Activated T-helper 17 cell treated with anti-CD3 and anti-CD28 coated beads, Interleukin-2, amount 50 U/mL, for 72 hours (primary cell): Measurements from ENCODE around the gene GDNF. TPM values are rescaled to one million over a fixed set of nuclear protein-coding genes. Genes with fewer than 3 reads are reported as not detected.

ENCODE experiments used
- ATAC-seq: fragments of 150-1000 bp; cut with Tn5 transposase; replicated peaks from 2 replicates; pipeline ENCODE4 v1.10.0; 2021; ENCODE audit warnings: mild to moderate bottlenecking, moderate library complexity
- H3K27ac Mint-ChIP-seq: one replicate; pipeline ENCODE4 v1.8.0; 2022; ENCODE audit warnings: mixed read lengths
- H3K27me3 Mint-ChIP-seq: one replicate; pipeline ENCODE4 v1.8.0; 2022; ENCODE audit warnings: mixed read lengths
- H3K36me3 Mint-ChIP-seq: one replicate; pipeline ENCODE4 v1.8.0; 2022; ENCODE audit warnings: low read depth, mild to moderate bottlenecking, mixed read lengths
- H3K4me1 Mint-ChIP-seq: one replicate; pipeline ENCODE4 v1.8.0; 2022; ENCODE audit warnings: mixed read lengths
- H3K4me3 Mint-ChIP-seq: one replicate; pipeline ENCODE4 v1.8.0; 2022; ENCODE audit warnings: mild to moderate bottlenecking, mixed read lengths
- H3K9me3 Mint-ChIP-seq: one replicate; pipeline ENCODE4 v1.8.0; 2022; ENCODE audit warnings: mixed read lengths
- total RNA-seq, 2 donors: library from RNA; stranded (reverse); gene quantifications; one replicate each; pipeline ENCODE4 v1.2.3, GENCODE V29; 2022

Gene GDNF
- total RNA-seq, 2 donors from 2014 or later = not detected

GRCh38 chr5:37838152-37838932 lies 1.5 kb downstream of the GDNF start:
- Mint-ChIP-seq H3K36me3 (no peaks in the 10 kb centered on the region), H3K27ac (no peak overlapping the region), H3K4me3 (peak overlapping the region; percentile 56), H3K27me3 (peaks cover 63% of the 10 kb centered on the region), H3K4me1 (peaks cover 5% of the 10 kb centered on the region), H3K9me3 (no peaks in the 10 kb centered on the region)
- ATAC-seq = no peak

DNA sequence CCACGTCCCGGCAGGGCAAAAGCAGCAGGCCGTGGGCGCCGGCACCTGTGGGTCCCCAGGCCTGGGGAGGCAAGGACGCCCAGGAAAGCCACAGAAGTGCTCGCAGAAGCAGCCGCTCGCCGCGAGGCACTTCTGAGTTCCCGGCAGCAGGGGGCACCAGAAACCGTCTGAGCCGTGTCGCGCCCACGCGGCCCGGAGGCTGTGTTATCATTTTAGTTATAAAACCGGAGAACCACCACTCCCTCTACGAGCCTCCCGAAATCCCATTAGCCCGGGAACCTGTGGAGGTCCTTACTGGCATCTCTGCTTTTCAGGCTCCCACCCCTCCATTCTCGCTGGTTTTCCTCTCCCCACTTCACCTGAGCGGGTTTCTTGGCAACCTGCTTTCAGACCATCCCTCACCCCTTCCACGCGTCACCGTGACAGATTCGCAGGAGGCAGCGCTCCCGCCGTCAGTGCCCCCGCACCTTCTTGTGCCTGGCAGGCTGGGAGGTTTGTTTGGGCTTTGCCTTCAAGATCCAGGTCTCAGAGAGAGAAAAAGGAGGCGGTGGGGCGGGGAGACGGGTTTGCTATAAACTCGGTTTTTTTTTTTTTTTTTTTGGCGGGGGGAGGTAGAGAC lies 2.3 kb downstream of the GDNF start:
- H3K4me3 Mint-ChIP-seq = peak overlapping the region; percentile 56
- no peaks in the 10 kb centered on the region for H3K9me3 Mint-ChIP-seq
- ATAC-seq = peak; percentile 66
- peaks cover 5% of the 10 kb centered on the region for H3K4me1 Mint-ChIP-seq
- no peak overlapping the region for H3K27ac Mint-ChIP-seq
- peaks cover 67% of the 10 kb centered on the region for H3K27me3 Mint-ChIP-seq
- no peaks in the 10 kb centered on the region for H3K36me3 Mint-ChIP-seq

GRCh38 chr5:37836592-37837413 lies 3.0 kb downstream of the GDNF start:
- peak; percentile 7 for ATAC-seq
- Mint-ChIP-seq H3K4me1 (peaks cover 5% of the 10 kb centered on the region), H3K9me3 (no peaks in the 10 kb centered on the region), H3K36me3 (no peaks in the 10 kb centered on the region), H3K27ac (no peak overlapping the region), H3K27me3 (peaks cover 64% of the 10 kb centered on the region), H3K4me3 (peak overlapping the region; percentile 56)

DNA sequence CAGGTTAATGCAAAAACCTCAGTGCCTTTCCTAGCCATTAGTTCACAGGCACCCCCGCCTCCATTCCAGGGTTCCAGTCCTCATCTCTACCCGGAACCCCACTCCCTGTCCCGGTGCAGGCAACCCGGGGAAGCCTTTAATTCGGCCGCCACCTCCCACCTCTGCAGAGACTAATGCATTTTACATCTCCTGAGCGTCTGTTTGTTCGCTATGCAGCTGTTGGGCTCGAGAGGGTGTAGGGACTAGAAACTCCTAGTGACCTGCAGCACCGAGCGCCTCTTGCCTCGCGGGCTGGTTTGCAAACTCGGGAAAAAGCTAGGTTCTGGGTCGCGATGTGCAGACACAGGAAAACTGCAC lies 3.6 kb downstream of the GDNF start:
- no peak for ATAC-seq
- H3K27ac Mint-ChIP-seq = no peak overlapping the region
- peaks cover 5% of the 10 kb centered on the region for H3K4me1 Mint-ChIP-seq
- no peaks in the 10 kb centered on the region for H3K36me3 Mint-ChIP-seq
- H3K9me3 Mint-ChIP-seq = no peaks in the 10 kb centered on the region
- peak overlapping the region; percentile 13 for H3K4me3 Mint-ChIP-seq
- H3K27me3 Mint-ChIP-seq = peaks cover 67% of the 10 kb centered on the region

- Mint-ChIP-seq H3K36me3 (no peaks in the 10 kb centered on the region), H3K27me3 (peaks cover 66% of the 10 kb centered on the region), H3K27ac (no peak overlapping the region), H3K4me1 (peaks cover 5% of the 10 kb centered on the region), H3K9me3 (no peaks in the 10 kb centered on the region), H3K4me3 (no peak overlapping the region)
- no peak for ATAC-seq
Observed at GRCh38 chr5:37835380-37835973, 4.4 kb downstream of the GDNF start.

- no peak for ATAC-seq
- Mint-ChIP-seq H3K27me3 (peaks cover 71% of the 10 kb centered on the region), H3K27ac (no peak overlapping the region), H3K4me3 (no peak overlapping the region), H3K9me3 (no peaks in the 10 kb centered on the region), H3K4me1 (peaks cover 5% of the 10 kb centered on the region), H3K36me3 (no peaks in the 10 kb centered on the region)
Observed at GRCh38 chr5:37834542-37835379, 5.1 kb downstream of the GDNF start.

DNA sequence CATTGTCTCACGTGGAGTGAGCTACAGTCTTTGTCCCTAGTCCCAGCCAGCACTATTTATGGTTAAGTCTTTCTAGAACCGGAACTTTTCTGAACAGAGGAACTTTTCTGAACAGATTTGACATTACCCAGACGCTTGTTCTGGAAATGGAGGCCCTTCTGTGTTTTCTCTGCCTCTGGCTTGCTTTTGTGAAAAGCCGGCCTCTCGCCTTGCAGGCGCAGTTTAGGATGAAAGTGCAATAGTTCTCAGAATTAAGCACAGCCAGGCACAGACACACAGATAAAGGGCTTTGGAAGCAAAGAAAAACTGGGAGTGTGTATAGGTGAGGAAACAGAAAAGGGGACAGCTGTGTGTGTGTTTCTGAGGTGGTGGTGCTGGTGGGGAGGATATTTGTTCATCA lies 5.9 kb downstream of the GDNF start:
- H3K4me1 Mint-ChIP-seq = peaks cover 5% of the 10 kb centered on the region
- H3K9me3 Mint-ChIP-seq = no peaks in the 10 kb centered on the region
- no peak overlapping the region for H3K4me3 Mint-ChIP-seq
- no peaks in the 10 kb centered on the region for H3K36me3 Mint-ChIP-seq
- ATAC-seq = no peak
- peaks cover 72% of the 10 kb centered on the region for H3K27me3 Mint-ChIP-seq
- no peak overlapping the region for H3K27ac Mint-ChIP-seq

- Mint-ChIP-seq H3K4me1 (no peaks in the 10 kb centered on the region), H3K36me3 (no peaks in the 10 kb centered on the region), H3K9me3 (no peaks in the 10 kb centered on the region), H3K27me3 (peaks cover 55% of the 10 kb centered on the region), H3K4me3 (no peak overlapping the region), H3K27ac (no peak overlapping the region)
- no peak for ATAC-seq
Observed at GRCh38 chr5:37831821-37832534, 7.9 kb downstream of the GDNF start.

DNA sequence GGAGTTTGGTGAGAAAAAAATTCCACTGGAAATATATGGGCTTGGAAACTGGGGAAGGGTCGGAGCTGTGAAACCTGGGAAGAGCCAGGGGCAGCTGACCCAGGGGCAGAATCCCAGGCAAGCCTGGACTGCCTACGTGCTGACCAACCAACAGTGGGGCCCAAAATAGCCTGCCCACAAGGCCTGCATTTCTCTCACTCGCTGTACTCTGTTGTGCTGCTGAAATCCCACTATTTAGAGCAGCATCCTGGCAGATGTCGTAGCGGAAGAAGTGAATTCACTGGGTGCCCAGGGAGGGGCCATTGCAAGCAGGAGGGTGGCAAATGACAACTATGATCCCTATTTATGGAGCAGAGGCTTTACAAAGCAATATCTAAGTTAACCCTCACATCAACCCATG lies 9.5 kb downstream of the GDNF start:
- Mint-ChIP-seq H3K9me3 (no peaks in the 10 kb centered on the region), H3K27me3 (peaks cover 54% of the 10 kb centered on the region), H3K4me1 (no peaks in the 10 kb centered on the region), H3K36me3 (no peaks in the 10 kb centered on the region), H3K27ac (no peak overlapping the region), H3K4me3 (no peak overlapping the region)
- no peak for ATAC-seq

- Mint-ChIP-seq H3K4me3 (no peak overlapping the region), H3K27me3 (peaks cover 13% of the 10 kb centered on the region), H3K4me1 (no peaks in the 10 kb centered on the region), H3K9me3 (no peaks in the 10 kb centered on the region), H3K36me3 (no peaks in the 10 kb centered on the region), H3K27ac (no peak overlapping the region)
- ATAC-seq = no peak
Observed at GRCh38 chr5:37825334-37825915, 14.4 kb downstream of the GDNF start.

GRCh38 chr5:37823433-37824152 lies 16.2 kb downstream of the GDNF start:
- no peak for ATAC-seq
- no peak overlapping the region for H3K4me3 Mint-ChIP-seq
- H3K9me3 Mint-ChIP-seq = no peaks in the 10 kb centered on the region
- H3K27ac Mint-ChIP-seq = no peak overlapping the region
- no peaks in the 10 kb centered on the region for H3K4me1 Mint-ChIP-seq
- H3K36me3 Mint-ChIP-seq = no peaks in the 10 kb centered on the region
- peaks cover 3% of the 10 kb centered on the region for H3K27me3 Mint-ChIP-seq

DNA sequence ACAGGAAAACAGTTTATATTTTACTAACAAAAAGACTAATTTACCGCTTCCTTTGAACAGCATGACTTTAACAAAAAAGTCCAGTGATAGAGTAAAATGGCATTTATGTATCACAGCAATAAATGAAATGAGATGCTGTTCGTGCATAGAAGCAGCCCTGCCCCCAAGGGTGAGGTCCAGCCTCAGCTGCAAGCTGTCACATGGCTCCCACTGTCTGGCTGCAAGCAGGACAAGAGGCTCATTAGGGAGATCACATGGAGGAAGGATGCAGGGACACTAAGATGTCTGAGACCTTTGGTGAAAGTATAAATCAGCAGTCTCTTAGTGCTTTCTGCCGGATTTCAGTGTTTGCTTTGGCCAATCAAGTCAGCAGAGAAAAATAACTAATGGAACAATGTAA lies 23.0 kb downstream of the GDNF start:
- Mint-ChIP-seq H3K27ac (no peak overlapping the region), H3K9me3 (no peaks in the 10 kb centered on the region), H3K36me3 (no peaks in the 10 kb centered on the region), H3K4me1 (no peaks in the 10 kb centered on the region), H3K4me3 (no peak overlapping the region), H3K27me3 (peaks cover 11% of the 10 kb centered on the region)
- no peak for ATAC-seq

- Mint-ChIP-seq H3K4me1 (no peaks in the 10 kb centered on the region), H3K27me3 (peaks cover 11% of the 10 kb centered on the region), H3K4me3 (no peak overlapping the region), H3K36me3 (no peaks in the 10 kb centered on the region), H3K9me3 (no peaks in the 10 kb centered on the region), H3K27ac (no peak overlapping the region)
- no peak for ATAC-seq
Observed at GRCh38 chr5:37816331-37816730, 23.5 kb downstream of the GDNF start.
